Activated CD4-positive, alpha-beta T cell treated with anti-CD3 and anti-CD28 coated beads, Interleukin-2, amount 50 U/mL, for 4 hours (primary cell): Measurements from ENCODE around the gene TDP2.
A peak's percentile ranks its signal among the peaks of the same experiment; 100 is the strongest.
"Not testable (repeated sequence)": the region's sequence is repeated elsewhere in the genome, so short reads cannot be mapped to it uniquely, and the experiment has no call there.

Experiments used
- DNase-seq, 2 experiments: peaks; one replicate each; pipeline ENCODE4 v3.0.0-alpha.2; 2020

Gene TDP2

DNA sequence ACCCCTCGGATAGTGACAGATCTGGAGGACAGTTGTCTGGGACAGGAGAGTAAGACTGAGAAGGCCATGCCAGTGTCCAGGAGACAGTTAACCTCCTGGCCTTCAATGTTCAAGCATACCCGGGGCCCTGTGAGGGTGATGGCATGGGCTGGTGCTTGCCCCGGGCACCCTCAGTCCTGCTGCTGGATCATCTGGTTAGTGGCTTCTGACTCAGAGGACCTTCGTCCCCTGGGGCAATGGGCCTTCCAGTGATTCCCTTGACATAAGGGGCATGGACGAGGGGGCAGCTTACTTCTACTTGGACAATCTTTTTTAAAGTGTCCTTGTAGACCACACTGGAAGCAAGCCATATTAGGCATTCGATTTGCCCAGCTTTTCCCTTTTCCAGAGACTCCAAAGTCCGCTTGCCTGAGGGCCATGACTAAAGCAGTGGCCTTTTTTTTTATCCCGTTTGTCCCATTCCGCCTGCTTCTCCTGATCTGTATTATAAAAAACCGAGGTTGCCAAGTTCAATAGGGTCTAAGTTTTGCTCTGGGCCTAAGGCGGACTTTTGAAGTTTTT, 12.2 kb upstream of the TDP2 start:
- not testable (repeated sequence) for DNase-seq

DNA sequence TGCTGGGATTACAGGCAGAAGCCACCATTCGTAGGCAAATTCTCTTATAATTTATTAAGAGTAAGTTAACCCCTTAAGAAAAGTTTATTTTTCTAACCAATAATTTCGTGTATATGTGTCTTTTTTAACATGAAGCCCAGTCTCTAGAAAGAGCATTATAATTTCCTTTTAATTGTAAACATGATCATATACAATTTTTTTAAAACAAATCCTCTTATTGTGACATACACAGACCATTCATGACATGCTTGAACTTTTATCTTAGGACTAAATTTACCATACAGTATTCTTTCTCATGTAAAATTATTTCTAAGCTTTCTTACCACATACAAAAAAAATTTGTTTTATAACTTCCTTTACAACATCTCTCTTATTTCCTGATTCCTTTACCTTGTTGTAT, 6.9 kb upstream of the TDP2 start:
- DNase-seq, result no peak

DNA sequence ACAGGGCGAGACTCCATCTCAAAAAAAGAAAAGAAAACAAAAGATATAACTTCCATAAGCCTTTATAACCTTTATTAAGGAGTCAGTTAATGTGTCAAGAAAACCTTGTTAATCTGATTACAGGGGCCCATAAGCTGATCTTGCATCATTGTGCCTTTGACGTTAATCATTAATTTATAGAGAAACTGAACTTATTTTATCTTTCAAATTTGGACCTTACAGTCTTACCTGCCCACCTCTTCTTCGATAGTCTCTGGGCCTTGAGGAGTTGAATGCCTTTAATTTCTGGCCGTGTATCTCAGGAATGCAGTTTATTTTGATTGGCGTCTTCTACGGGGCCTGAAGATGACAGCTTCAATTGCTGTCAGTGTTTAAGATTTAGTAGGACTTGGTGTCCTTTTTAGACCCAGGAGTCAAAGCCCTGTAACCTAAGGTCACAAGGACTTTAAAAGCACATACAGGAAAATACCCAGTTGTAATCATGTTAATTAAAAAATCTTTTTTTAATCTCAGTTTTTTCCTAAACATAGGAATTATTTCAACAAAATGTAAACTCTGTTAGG, 6.0 kb upstream of the TDP2 start:
- no peak for DNase-seq

- DNase-seq, result not testable (repeated sequence)
These were observed 4.4 kb upstream of the TDP2 start for GRCh38 chr6:24671077-24671476.

- DNase-seq, result not testable (repeated sequence)
These were observed 3.8 kb upstream of the TDP2 start for GRCh38 chr6:24670492-24670891.

GRCh38 chr6:24668997-24669361, 2.3 kb upstream of the TDP2 start:
- no peak for DNase-seq

DNA sequence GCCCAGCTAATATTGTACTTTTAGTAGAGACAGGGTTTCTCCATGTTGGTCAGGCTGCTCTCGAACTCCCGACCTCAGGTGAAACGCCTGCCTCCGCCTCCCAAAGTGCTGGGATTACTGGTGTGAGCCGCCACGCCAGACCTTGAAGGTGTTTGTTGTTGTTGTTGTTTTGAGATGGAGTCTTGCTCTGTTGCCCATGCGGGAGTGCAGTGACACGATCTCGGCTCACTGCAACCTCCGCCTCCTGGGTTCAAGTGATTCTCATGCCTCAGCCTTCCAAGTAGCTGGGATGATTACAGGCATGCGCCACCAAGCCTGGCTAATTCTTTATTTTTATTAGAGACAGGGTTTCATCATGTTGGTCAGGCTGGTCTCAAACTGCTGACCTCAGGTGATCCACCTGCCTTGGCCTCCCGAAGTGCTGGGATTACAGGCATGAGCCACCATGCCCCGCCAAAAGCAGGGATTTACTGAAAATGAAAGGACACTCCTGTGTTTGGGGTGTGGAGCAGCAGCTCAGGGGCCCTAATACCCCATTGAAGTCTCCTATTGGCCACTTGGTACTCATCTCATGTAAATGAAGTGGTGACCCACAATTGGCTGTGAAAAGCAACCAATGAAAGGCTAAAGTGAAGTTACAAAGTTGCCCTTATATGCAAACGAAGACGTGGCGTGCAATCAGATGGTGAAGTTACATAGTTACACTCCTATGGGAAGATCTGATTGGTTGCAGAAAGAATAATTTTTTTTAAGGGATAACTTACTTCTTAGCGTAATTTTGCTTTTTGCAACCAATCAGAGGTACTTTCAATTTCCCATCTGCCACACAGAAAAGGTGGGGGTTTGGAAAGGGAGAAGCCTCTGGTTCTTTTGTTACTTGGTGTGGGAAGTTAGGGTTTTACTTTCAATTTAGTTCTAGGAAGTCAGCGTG, 1.6 kb upstream of the TDP2 start:
- DNase-seq, result not testable (repeated sequence)

- no peak for DNase-seq
These were observed 692 bp upstream of the TDP2 start for GRCh38 chr6:24667378-24667803.

DNA sequence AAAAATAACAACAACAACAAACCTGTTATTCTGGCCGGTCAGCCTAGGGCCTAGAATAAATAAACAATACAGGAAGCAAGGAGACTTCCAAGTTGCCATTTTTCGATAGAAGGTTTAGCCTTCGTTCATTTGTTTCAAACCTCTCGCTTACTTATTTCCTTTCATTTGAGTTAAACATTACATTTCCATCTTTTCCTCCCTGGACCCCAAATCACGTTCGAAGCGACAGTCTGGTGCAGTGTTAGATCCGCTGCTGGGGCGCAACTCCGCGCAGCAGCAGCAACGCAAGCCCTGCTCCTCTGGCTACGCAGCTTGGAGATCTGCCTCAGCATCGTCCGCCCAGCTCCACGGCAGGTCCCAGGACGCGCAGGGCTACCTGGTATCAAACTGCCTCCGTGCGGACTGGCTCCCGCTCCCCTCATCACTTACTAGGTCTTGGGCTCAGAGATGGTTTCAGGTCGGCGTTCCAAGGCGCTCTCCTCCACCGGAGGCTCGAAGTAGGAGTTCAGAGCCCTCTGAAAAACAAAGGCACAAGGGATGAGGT, 530 bp downstream of the TDP2 start:
- peak; percentile 28 to 42 for DNase-seq

DNA sequence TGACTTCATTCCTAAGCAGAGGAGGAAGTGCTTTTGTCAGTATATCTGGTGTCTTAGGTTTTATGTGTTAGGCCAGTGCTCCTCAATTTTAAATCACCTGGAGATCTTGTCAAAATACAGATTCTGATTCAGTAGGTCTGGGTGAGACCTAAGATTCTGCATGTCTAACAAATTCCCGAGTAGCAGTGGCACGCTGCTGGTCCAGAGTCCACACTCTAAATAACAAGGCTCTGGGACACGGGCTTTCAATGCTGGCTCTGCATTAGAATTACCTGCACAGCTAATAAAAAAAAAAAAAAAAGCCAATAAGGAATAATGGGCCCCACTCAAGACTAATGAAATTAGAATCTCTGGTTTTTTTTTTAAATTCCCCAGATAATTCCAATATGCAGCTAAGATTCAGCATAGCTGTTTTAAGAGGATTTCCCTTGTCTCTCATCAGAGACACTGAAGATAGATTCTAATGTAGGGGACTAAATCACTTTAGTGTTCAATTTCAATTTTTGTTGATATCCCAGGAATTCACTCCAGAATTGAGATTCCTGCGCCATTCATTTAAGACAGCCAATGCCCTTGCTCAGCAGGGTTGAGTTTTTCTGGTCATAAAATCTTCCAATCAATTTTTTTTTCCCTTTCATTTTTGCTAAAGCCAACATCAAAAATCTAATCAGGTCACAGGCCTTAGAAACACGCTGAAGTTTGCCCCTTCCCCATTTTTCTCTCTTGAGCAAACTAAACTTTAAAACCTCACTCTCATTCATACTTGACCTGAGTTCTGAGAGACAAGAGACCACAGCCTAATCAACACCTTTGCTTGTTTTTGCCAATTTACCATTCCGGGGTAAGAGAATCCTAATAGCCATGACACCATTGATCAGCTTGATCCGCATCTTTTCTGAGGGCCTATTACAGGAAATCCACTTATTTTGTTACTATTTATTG, 2.4 kb downstream of the TDP2 start:
- DNase-seq, result no peak

DNA sequence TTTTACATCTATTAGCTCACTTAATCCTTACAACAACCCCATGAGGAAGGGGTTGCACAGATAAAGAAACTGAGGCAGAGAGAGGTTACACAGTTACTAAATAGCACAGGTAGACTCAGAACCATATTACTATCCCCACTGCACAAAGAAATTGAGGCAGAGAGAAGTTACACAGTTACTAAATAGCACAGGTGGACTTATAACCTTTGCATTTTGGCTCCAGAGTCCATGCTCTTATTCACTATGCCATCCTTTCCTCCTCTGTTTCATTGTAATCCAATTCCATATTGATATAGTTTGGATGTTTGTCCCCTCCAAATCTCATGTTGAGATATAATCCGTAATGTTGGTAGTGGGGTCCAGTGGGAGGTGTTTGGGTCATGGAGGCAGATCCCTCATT, 3.5 kb downstream of the TDP2 start:
- DNase-seq, result no peak

DNA sequence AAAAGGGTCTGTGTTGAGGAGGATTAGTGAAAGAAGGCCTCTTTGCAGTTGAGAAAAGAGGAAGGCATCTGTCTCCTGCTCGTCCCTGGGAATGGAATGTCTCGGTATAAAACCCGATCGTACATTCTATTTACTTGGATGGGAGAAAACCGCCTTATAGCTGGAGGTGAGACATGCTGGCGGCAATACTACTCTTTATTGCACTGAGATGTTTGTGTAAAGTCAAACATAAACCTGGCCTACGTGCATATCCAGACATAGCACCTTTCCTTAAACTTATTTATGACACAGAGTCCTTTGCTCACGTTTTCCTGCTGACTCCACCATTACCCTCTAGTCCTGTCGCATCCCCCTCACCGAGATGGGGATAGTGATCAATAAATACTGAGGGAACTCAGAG, 4.5 kb downstream of the TDP2 start:
- DNase-seq, result no peak

DNA sequence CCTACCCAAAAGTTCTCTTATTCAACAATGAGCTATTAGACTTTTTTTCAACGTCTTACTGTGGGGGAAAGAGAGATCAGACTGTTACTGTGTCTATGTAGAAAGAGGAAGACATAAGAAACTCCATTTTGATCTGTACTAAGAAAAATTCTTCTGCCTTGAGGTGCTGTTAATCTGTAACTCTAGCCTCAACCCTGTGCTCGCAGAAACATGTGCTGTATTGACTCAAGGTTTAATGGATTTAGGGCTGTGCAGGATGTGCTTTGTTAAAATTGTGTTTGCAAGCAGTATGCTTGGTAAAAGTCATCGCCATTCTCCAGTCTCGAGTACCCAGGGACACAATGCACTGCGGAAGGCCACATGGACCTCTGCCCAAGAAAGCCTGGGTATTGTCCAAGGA, 4.9 kb downstream of the TDP2 start:
- DNase-seq, result not testable (repeated sequence)

GRCh38 chr6:24660105-24660504, 6.6 kb downstream of the TDP2 start:
- DNase-seq, result no peak

GRCh38 chr6:24659561-24659960, 7.1 kb downstream of the TDP2 start:
- DNase-seq, result no peak

GRCh38 chr6:24658573-24659560, 7.8 kb downstream of the TDP2 start:
- no peak for DNase-seq

GRCh38 chr6:24655215-24655614, 11.5 kb downstream of the TDP2 start:
- no peak for DNase-seq

DNA sequence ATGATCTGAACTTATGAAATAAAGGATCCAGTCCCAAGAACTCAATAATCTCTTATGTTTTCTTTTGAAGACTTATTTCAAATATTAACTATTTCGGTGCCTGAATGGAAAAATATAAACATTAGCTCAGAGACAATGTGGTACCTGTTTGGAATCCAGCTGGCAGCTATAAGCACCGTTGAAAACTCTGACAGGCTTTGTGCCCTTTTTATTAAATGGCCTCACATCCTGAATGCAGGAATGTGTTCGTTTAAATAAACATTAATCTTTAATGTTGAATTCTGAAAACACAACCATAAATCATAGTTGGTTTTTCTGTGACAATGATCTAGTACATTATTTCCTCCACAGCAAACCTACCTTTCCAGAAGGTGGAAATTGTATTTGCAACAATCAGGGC, 16.3 kb downstream of the TDP2 start:
- DNase-seq, result no peak

- no peak for DNase-seq
These were observed 17.0 kb downstream of the TDP2 start for GRCh38 chr6:24649691-24650090.

DNA sequence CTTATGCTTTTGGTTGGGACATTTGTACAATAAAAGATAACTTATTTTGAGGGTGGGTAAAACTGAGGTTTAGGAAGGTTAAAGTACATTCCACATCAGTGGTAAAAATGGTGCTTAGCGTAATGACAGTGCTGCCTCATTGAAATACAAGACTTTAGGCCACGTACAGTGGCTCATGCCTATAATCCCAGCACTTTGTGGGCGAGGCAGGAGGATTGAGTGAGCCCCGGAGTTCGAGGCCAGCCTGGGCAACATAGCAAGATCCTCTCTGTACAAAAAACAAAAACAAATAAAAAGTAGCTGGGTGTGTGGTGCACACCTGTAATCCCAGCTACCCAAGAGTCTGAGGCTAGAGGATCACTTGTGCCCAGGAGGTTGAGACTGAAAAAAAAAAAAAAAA, 18.4 kb downstream of the TDP2 start:
- no peak for DNase-seq

- DNase-seq, result no peak
These were observed 19.9 kb downstream of the TDP2 start for GRCh38 chr6:24646771-24647170.
